Stomach (tissue), 4 donors: ENCODE results near the gene MYRIP.

Source experiments
- EP300 ChIP-seq: sonication (generic); formaldehyde crosslinking; IDR thresholded peaks from one replicate; pipeline ENCODE4 v1.6.1; 2017; ENCODE audit warnings: antibody characterized with exemption
- POLR2AphosphoS5 ChIP-seq, 3 donors: sonication (generic); formaldehyde crosslinking; IDR thresholded peaks; one replicate each; pipeline ENCODE4 v1.6.1; 2016; ENCODE audit warnings: antibody characterized with exemption in 3 of 3

DNA sequence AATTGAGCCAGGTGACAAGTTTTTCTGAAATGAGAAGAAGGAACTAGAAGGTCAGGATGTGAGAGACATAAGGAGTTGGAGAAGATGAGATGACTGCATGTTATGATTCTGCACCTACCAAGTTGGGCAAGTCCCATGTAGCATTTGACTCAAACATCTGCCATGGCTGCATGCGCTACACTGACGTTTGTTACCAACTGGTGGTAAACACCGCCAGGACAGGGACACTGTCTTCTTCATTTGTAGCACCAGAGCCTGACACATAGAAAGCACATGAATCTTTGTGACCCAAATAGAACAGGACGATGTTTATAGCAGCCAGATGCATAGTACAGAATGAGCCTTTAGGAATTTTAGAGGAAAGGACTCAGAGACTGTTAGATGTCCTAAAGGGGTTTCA is 236.7 kb downstream of the MYRIP start:
- TF ChIP-seq EP300 (no peak), POLR2AphosphoS5 (IDR thresholded peaks at IDR 0.05) (no peak)
